HG03469 (cell line): ENCODE data around the gene MOB1B.
"Not testable (repeated sequence)": the region's sequence is repeated elsewhere in the genome, so short reads cannot be mapped to it uniquely, and the experiment has no call there.

Experiments
- ATAC-seq: cut with Tn5 transposase; IDR thresholded peaks from one replicate; pipeline ENCODE4 v1.9.1; 2021; ENCODE audit warnings: mild to moderate bottlenecking, moderate library complexity, moderate number of reproducible peaks; ENCODE audit not compliant: unreplicated experiment

The MOB1B gene

DNA sequence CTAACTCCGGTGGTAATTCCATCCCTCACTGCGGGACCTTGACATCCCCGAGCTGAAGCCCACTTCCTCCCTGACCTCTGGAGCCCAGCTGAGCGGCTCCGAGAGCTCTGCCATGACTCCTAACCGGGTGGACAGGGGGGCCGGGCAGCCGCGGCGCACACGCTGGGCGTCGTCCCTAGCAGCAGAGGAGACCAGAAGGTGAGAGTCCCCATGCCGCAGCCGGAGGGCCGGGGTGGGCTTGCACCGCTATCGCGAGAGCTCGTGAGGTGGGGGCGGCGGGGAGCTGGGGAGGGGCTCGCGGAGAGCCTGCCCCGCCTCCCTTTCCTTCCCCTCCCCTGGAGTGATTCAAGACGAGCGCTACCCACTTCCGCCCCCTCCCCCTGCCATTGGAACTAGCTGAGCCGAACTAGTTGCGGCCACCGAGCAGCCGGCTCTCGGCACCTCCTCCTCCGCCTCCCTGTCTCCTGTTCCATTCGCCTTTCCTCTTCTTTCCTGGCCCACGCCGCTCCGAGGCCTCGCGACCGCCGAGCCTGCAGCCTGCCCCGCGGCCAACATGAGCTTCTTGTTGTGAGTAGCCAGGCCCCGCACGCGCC is at the start of gene MOB1B:
TSS of gene MOB1B (plus strand) at position 386 of the 593 bp plus-strand sequence. CDS start at position 554, 168 bp downstream.
- ATAC-seq, result peak; percentile 68

DNA sequence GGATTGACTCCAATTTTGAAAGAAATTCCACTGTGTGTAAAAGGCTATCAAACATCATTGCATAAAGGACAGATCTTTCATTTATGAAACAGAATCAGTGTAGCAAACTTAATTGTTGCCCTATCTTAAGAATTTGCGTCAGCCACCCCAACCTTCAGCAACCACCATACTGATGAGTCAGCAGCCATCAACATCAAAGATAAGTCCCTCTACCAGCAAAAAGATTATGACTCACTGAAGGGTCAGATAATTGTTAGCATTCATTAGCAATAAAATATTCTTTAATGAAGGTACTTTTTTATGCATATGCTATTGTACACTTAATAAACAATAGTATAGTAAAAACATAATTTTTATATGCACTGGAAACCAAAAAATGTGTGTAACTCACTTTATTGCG is 46.7 kb upstream of the MOB1B start:
- ATAC-seq, result no peak

DNA sequence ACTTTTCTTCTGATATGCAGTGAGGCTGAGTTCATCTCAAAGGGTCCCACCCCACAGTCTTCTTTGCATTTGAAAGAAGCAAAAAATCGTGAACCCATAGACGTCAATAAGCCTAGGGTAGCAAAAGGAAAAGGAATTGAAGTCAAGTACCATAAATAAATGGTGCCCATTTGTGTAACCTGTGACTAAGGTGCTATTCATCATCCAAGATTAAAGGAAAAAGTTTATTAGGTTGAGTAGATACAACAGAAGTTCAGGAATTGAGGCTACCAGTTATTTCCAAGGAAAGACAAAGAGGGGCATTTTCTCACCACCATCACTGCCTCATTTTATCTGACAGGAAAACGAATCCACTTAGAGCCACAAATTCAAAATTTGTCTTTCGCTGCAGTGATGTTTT is 43.7 kb upstream of the MOB1B start:
- no peak for ATAC-seq

DNA sequence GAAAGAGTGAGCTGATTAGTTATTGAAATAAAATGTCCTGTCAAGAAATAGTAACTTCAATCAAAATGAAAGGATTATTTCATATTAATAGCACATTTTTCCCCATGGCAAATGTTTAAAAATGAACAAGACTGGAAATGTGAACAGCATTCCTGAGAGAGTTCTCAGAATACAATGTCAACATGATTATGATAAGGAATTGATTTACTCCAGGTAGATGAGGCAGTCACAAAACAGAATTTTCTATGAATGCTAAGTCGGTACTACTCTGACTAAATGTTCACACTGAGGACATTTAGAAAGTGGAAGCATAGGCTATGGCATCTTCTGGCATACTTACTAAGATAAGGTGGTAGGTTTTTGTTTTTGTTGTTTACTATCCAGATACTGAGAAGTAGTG is 43.1 kb upstream of the MOB1B start:
- no peak for ATAC-seq

DNA sequence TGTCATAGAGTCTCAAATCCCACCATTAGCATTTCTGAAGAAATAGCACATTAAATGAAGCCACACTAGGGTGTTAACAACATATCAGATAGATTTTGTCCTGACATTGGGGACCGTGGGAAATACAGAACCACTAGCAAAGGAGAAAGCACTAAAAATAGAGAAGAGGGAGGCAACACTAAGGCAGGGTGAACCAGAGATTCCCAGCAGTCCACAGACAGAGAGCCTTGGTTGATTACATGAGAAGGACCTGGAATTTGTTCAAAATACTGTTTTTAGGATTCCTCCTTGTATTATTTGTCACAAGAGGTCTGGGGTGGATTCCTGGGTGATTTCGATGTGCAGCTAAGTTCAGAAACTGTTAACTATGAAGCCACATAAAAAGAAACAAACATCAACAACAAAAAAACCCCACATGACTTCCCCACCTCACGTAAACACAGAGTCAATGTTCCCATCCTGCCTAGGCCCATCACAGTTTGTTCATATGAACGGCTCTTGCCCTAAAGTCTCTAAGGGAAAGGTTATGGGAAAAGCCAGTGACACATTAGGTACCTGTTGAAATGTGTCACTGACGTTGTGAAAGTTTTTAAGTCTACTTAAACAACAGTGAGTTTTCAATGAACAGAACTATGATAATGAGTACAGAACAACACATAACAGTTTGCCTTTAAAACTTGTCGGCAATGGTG is 38.9 kb upstream of the MOB1B start:
- ATAC-seq, result no peak

DNA sequence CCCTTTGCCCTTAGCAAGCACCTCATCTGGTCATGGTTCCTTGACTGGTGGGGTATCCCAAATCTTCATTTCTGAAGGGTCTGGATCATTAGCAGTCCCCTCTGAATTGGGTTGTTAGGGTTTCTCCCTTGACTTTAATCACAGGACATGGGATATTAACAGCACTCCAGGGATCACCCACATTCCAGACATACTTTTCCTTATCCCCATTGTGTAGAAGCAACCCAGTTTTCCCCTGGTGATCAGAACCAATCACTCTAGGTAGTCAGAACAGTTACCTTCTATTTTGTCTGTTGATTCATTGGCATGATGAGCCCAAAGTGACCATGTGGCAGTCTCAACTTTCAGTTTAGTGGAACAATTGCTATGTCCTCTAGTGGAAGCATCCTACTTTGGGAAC is 33.4 kb upstream of the MOB1B start:
- no peak for ATAC-seq

DNA sequence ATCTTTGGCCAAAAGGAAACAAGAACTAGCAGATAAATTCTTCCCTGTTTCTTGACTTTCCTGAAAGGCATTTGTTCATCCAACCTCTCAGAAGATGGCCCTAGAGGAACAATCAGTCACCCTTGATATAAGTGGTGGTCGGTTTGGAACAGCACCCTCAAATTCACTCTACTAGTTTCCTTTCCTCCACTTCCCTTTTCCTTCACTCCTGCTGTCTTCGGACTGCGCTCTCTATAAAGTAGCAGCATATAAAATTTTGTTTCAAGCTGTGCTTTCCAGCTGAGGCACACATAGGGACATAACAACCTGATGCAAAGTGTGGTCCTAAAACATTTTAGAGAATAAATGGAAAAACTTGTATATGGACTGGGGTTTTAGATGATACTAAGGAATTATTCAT is 29.0 kb upstream of the MOB1B start:
- ATAC-seq, result no peak

DNA sequence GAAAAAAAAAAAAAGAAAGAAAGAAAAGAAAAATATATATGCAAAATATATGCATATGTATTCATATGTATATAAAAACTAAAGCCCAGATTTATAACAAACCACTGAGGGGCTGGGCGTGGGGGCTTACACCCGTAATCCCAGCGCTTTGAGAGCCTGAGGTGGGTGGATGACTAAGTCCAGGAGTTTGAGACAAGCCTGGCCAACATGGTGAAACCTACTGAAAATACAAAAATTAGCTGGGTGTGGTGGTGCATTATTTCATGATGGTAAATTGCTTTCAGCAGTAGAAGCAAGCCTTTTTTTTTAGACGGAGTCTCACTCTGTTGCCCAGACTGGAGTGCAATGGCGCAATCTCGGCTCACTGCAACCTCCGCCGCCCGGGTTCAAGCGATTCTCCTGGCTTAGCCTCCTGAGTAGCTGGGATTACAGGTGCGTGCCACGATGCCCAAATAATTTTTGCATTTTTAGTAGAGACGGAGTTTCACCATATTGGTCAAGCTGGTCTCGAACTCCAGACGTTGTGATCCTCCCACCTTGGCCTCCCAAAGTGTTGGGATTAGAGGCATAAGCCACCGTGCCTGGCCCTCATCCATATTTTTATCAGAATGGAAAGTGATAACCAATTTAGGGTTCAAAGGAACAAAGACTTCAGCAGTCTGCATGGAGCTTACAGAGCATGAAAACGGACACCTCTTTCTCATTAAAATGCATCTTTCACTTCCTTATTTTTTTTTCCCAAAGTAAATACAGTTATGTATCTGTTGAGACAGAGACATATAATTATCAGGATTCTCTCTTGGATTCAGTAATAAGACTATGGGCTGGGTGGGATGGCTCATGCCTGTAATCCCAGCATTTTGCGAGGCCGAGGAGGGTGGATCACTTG is 27.7 kb upstream of the MOB1B start:
- peak; percentile 66 for ATAC-seq

DNA sequence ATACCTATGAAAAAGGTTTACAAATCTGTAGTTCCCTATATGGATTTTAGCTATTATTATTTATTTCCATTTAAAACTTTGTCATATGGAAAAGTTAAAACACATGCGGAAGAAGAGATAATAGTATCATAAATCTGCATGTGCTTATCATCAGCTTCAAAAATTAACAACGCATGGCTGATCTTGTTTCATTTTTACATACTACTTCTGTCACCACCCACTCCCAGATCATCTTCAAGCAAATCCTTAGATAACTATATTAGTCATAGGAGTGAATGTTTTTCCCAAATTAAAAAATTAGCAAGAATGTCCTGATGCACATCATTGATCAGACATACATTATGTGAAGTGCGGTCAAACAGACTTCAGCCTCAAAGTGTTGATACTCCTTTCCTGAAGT is 24.6 kb upstream of the MOB1B start:
- ATAC-seq, result no peak

DNA sequence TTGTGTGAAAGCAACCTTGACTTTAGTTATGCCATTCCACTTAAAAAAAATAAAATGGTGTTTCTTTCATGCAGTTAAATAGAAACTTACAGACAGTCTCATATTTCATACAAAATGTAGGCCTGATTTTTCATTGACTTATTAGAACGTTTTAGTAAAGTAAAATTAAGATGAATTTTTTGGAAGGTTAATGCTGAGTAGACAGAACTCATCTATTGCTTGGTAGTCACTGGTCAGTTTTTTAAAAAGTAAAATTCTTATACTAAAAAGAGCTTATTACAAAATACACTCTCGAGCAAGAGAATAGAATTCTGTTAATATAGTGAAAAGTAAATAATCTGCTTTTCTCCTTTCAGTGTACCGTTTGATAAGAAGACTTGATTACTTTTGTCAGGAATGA is 21.4 kb upstream of the MOB1B start:
- ATAC-seq, result no peak

DNA sequence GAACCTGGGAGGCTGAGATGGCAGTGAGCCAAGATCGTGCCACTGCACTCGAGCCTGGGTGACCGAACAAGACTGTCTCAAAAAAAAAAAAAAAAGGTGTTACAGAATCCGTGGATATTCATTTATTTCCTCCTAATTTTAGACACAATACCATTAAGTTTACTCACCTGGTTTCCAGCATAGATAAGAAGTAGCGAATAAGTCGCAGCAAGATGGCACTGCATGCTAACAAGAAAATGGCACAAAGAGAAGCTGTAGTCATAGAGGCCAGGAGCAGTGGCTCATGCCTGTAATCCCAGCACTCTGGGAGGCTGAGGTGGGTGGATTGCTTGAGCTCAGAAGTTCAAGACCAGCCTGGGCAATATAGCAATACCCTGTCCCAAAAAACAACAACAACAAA is 17.0 kb upstream of the MOB1B start:
- no peak for ATAC-seq

DNA sequence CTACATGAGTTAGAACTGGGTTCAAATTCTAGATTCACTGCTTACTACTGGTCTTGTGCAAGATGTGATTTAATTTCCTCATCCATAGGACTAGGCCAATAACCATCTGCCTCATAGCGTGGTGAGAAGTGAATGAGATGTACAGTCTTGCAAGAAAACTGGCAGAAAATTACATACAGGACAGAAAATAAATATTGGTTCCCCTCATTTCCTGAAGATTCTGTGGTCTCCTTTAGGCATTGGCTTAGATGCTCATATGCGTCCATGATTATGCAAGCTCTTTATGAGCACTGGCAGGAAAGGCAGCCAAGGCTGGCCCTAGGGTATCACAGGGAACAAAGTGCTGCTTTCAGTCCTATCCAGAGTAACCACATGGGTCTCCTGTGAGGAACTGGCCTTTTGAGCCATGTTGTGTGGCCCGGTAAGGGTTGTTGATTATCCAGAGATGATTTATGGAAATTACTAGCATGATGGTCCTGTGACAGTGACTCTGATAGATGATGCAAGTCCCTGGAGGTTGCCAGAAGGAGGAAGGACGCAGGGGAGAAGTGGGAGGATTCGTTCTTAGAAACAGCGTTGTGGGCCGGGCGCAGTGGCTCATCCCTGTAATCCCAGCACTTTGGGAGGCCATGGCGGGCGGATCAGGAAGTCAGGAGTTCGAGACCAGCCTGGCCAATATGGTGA is 9.9 kb upstream of the MOB1B start:
- ATAC-seq, result no peak

DNA sequence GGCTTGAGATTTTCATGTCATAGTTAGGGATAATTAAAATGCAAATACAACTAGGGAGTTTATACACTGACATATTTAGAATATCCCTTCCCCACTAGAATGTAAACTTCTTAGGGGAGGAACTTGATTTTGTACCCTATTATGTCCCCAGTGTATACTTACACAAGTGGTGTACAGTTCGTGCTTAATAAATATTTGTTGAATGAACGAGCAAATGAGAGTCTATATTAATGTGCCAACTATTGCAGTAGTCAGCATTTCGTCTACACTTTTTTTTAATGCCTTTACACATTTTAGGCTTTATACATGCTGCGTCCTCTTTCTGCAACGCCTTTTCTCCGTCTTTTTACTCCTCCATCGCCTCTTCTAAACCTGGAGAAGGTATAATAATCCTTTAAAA is 8.4 kb upstream of the MOB1B start:
- ATAC-seq, result no peak

DNA sequence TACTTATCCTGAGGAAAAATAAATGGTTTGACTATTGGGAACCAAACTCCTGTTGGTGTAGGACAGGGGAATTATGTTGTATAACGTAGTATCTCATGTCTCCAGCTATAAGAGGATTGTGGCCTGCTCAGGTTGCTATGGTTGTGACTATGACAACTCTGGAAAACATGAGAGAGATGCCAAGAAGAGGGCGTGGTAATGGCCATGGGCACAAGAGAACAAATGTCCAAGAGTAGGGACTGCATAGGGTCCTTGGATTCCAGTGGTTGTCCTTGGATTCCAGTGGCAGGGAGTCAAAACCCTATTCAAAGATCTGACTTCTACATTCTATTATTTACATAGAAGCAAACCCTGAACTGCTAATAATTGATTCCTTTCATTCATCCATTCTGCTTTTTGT is 6.8 kb upstream of the MOB1B start:
- ATAC-seq, result no peak

DNA sequence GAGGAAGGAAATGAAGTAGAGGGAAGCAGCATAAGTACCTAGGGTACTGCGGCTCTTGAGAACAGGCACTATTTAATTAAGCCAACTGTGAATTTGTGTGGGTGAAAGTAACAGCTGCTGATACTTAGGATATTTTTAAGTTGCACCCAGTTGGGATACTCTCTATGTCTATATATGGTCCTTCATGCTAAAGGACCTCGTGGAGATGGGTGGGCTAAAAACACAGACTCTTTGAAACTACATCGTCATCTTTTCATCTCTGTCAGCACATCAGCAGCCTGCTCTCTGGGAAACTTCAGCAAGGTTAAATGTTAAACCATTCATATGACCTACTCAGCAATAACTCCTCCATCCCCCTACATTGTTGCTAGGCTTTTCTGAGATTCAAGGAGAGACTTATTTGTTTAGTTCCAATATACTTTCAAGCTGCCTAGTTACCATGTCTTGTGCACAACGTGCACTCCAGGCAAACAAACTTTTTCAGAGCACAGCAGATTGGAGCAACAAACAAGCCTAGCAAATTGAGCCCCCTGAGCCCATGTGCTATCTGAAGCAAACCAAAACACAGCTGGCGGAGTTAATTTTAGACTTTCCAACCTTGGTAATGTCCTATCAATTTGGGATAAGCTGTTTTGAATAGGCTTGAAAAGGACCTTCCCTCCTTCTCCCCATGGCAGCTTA is 6.2 kb upstream of the MOB1B start:
- ATAC-seq, result peak; percentile 33

DNA sequence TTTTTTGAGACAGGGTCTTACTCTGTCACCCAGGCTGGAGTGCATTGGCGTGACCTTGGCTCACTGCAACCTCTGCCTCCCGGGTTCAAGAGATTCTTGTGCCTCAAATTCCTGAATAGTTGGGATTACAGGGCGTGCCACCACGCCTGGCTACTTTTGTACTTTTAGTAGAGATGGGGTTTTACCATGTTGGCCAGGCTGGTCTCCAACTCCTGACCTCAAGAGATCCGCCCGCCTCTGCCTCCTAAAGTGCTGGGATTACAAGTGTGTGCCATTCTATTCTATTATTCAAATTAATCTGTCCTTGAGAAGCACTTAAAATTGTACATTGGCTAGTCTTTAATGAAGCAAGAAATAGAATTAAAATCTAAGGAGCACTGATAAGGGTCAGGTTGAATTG is 3.6 kb upstream of the MOB1B start:
- not testable (repeated sequence) for ATAC-seq

DNA sequence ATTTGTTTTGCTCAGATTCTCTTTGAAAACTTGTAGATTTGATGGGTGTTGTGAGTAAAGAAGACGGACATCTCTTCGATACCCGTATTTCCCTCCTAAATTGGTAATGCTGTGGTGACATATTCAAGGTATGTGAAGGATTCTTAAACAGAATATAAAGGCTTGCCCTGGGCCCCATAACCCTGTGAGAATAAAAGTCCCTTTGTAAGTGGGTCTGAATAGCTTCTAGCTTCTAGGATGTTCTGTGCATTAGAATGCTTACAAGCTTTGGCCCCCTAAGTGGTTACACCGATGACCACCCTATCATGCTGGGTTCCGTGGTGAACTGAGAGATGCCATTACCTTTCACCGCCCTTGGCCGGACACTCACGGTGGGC is 574 bp upstream of the MOB1B start:
- ATAC-seq, result no peak

DNA sequence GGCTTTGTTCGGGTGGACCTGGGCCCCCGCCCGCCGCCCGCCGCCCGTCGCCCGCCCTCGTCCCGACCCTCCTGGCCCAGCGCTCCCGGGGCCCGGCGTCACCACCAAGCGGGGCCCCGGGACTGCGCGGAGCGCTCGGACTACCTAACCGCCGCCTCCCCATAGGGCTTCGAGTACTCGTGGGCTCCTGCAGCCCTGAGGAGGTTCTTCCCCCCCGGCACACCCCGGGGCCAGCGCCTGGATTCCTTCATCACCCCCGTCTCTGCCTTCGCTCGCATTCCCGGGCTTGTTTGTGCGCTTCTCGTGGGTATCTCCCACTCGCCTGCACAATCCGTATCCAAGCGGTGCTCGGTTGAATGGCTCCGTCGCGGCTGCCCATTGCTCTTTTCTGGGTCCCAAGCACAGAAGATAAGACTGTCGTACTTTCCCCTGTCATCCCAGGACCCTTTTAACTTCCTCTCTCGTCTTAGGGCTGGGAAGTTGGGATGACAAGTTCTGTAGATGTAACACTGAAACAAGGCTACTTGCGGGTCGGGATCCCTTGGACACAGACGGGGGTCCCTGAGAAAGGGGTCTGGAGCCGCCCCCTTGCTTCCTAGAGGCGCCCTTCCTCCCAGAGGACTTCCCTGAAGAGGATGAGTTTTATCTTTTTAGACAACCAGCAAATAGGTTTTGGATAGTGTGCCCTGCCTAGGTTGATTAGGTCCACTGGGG is 565 bp downstream of the MOB1B start:
- ATAC-seq, result peak; percentile 31

DNA sequence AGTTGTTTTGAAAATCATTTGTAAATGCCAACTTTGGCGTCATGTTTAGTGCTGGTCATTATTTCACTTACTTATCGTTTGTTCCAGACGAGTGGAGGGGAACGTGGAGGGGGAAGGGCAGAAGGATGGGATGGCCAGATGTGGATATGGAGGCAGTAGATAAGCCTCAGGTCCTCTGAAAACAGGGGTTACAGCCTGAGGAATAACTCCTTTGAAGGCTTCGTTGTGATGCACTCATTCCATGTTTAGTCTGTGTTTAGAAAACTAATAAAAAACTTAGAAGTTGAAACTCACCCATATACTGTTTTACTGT is 1.1 kb downstream of the MOB1B start:
- no peak for ATAC-seq

DNA sequence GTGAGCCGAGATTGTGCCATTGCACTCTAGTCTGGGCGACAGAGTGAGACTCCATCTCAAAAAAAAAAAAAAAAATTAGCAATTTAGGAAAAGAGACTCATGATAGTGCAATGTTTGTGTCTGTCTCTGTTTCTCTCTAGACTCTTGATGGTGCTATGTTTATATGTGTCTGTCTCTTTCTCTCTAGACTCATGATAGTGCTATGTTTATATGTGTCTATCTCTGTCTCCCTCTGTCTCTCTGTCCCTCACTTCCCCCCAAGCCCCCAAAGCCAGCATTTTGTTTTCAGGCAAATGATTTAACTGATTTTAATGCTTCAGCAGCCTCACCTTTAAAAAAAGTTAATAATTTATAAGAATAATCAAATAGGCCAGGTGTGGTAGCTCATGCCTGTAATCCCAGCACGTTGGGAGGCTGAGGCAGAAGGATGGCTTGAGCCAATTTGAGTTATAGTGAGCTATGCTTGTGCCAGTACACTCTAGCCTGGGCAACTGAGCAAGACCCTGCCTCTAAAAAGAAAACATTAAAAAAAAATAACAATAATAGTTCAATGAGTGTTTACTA is 6.9 kb downstream of the MOB1B start:
- no peak for ATAC-seq
